ENCODE data around the gene CST7. TPM values are rescaled to one million over a fixed set of nuclear protein-coding genes. Genes with fewer than 3 reads are reported as not detected.

The CST7 gene
- total RNA-seq, 1 experiment from 2014 or later = not detected

DNA sequence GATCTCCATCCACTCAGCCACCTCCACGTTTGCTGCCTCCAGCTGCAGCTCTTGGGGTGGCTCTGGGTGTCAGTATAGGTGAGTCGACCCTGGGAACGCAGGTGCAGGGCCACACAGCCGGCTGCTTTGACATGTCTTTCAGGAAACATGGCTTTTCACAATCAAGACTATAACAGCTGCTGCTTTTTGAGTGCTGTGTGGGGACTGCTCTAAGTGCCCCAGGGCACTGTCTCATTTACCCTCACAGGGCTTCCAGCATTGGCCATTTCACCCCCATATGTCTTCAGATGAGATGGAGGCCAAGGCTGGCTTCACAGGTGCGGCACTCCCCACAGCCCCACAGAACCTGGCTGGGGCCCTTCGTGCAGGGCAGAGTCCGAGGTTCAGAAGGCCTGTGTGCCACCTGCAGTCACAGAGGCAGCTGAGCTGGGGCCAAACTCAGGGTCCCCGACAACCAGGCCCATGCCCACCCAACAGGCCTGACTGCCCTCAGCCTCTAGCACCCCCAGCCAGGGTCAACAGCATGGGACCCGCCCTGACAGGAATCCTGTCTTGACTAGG, 14.9 kb upstream of the CST7 start:
- DNase-seq = no peak
- no TSS peak for BruUV-seq (replicated peaks)
- CTCF ChIA-PET = no interaction called here
- H3K27me3 Mint-ChIP-seq (ENCODE audit: unreplicated experiment) = no peaks in the 10 kb centered on the region
- intact Hi-C loops (cut with micrococcal nuclease; ENCODE audit: unreplicated experiment) = no loop called here
- H3K9me3 Mint-ChIP-seq (ENCODE audit: low read depth, unreplicated experiment) = no peaks in the 10 kb centered on the region
- H3K4me1 Mint-ChIP-seq (ENCODE audit: low read depth, unreplicated experiment) = no peaks in the 10 kb centered on the region
- TF ChIP-seq, protein P1, sequence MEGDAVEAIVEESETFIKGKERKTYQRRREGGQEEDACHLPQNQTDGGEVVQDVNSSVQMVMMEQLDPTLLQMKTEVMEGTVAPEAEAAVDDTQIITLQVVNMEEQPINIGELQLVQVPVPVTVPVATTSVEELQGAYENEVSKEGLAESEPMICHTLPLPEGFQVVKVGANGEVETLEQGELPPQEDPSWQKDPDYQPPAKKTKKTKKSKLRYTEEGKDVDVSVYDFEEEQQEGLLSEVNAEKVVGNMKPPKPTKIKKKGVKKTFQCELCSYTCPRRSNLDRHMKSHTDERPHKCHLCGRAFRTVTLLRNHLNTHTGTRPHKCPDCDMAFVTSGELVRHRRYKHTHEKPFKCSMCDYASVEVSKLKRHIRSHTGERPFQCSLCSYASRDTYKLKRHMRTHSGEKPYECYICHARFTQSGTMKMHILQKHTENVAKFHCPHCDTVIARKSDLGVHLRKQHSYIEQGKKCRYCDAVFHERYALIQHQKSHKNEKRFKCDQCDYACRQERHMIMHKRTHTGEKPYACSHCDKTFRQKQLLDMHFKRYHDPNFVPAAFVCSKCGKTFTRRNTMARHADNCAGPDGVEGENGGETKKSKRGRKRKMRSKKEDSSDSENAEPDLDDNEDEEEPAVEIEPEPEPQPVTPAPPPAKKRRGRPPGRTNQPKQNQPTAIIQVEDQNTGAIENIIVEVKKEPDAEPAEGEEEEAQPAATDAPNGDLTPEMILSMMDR (IDR thresholded peaks at IDR 0.05; ENCODE audit: unreplicated experiment) = no peak
- H3K27ac Mint-ChIP-seq (ENCODE audit: unreplicated experiment) = no peak overlapping the region
- peaks cover 8% of the 10 kb centered on the region for H3K36me3 Mint-ChIP-seq (ENCODE audit: insufficient read depth, unreplicated experiment)
- no peak overlapping the region for H3K4me3 Mint-ChIP-seq (ENCODE audit: low read depth, unreplicated experiment)

DNA sequence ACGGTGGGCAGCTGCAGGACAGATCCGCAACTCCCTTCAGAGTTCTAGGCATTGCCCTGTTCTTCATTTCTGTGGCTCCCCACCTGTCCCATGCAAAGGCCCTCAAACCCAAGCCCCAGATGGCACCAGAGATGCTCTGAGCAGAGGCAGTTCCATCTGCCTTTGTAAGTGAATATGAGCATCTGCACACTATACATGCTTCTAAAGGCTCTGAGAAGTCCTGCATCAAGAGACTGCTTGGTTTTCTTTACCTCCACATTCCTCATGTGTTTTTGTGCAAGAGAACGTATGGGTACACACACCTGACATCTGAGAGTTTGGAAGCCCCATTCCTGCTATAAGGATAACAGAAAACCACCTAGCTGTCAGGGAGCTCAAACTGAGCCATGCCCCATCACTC, 14.4 kb upstream of the CST7 start:
- Mint-ChIP-seq H3K27ac (ENCODE audit: unreplicated experiment) (no peak overlapping the region), H3K36me3 (ENCODE audit: insufficient read depth, unreplicated experiment) (peaks cover 8% of the 10 kb centered on the region), H3K4me1 (ENCODE audit: low read depth, unreplicated experiment) (no peaks in the 10 kb centered on the region), H3K27me3 (ENCODE audit: unreplicated experiment) (no peaks in the 10 kb centered on the region), H3K9me3 (ENCODE audit: low read depth, unreplicated experiment) (no peaks in the 10 kb centered on the region), H3K4me3 (ENCODE audit: low read depth, unreplicated experiment) (no peak overlapping the region)
- CTCF ChIA-PET = no interaction called here
- TF ChIP-seq, protein P1 (IDR thresholded peaks at IDR 0.05; ENCODE audit: unreplicated experiment) = no peak
- no TSS peak for BruUV-seq (replicated peaks)
- DNase-seq = no peak
- intact Hi-C loops (cut with micrococcal nuclease; ENCODE audit: unreplicated experiment) = no loop called here

DNA sequence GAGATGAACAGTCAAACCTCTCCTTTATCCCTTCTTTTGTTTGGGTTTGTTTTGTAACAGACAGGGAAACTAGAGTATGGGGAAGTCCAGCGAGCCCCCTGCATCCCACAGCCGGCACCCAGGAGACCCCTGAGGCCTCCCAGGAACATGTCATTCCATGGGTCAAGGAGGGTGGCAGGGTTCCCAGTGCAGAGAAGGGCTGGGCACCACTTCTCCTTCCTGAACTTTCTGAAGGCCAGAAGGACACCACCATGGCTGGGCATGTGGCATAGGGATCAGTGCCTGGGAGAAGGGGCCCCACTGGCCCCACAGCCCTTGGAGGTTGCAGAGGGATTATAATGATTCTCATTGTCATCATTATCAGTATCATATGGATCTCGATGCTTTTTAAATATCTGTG, 13.9 kb upstream of the CST7 start:
- BruUV-seq (replicated peaks) = no TSS peak
- Mint-ChIP-seq H3K4me1 (ENCODE audit: low read depth, unreplicated experiment) (no peaks in the 10 kb centered on the region), H3K9me3 (ENCODE audit: low read depth, unreplicated experiment) (no peaks in the 10 kb centered on the region), H3K36me3 (ENCODE audit: insufficient read depth, unreplicated experiment) (peaks cover 8% of the 10 kb centered on the region), H3K27me3 (ENCODE audit: unreplicated experiment) (no peaks in the 10 kb centered on the region), H3K27ac (ENCODE audit: unreplicated experiment) (no peak overlapping the region), H3K4me3 (ENCODE audit: low read depth, unreplicated experiment) (no peak overlapping the region)
- TF ChIP-seq, protein P1 (IDR thresholded peaks at IDR 0.05; ENCODE audit: unreplicated experiment) = no peak
- intact Hi-C loops (cut with micrococcal nuclease; ENCODE audit: unreplicated experiment) = no loop called here
- CTCF ChIA-PET = no interaction called here
- no peak for DNase-seq

DNA sequence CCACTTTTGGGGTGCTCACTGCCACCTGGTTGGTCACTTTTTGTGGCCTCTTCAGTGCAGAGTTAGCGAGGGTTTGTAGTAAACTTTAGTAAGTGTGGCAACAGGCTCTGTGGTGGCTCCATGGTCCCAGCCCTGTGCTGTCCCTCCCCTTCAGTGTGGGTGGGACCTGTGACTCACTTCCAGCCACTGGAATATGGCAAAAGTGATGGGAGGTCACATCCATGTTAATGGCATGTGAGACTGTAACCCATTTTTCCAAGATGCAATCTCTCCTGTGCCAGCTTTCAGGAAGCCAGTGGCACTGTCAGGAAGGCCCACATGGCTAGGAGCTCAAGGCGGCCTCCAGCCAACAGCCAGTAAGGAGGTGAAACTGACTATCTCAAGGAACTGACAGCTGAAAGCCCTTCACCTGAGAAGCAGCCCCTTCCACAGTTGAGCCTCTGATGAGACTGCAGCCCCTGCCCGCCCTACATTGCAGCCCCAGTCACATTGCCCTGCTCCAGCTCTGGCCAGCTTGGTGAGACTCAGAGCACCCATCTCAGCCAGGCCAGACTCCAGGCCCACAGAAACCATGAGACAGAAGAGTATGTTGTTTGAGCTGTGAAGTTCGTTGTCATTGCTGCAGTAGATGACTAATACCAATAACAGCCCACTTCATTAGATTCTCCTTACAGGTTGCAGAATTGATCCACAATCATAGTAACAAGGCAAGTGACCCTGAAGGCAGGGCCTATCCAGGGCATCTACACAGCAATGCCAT, 13.1 kb upstream of the CST7 start:
- Mint-ChIP-seq H3K4me1 (ENCODE audit: low read depth, unreplicated experiment) (no peaks in the 10 kb centered on the region), H3K27ac (ENCODE audit: unreplicated experiment) (no peak overlapping the region)
- BruUV-seq (replicated peaks) = no TSS peak

More for the DNA sequence above, 13.1 kb upstream of the CST7 start:
- intact Hi-C loops (cut with micrococcal nuclease; ENCODE audit: unreplicated experiment) = no loop called here
- TF ChIP-seq, protein P1 (IDR thresholded peaks at IDR 0.05; ENCODE audit: unreplicated experiment) = no peak
- Mint-ChIP-seq H3K27me3 (ENCODE audit: unreplicated experiment) (no peaks in the 10 kb centered on the region), H3K9me3 (ENCODE audit: low read depth, unreplicated experiment) (no peaks in the 10 kb centered on the region), H3K4me3 (ENCODE audit: low read depth, unreplicated experiment) (no peak overlapping the region), H3K36me3 (ENCODE audit: insufficient read depth, unreplicated experiment) (peaks cover under 1% of the 10 kb centered on the region)
- no peak for DNase-seq
- CTCF ChIA-PET = no interaction called here

All from Calu3 (cell line).